ENCODE results near the gene CCDC148. TPM values are rescaled to one million over a fixed set of nuclear protein-coding genes. Genes with fewer than 3 reads are reported as not detected.
A peak's percentile ranks its signal among the peaks of the same experiment; 100 is the strongest.

CCDC148 gene
- total and polyA plus RNA-seq, 10 of the 15 experiments (the other 5 are each of a cell fraction or from before 2014, with no cell fraction given), result 0.07 to 0.30 (median 0.18) TPM; not detected in 7

DNA sequence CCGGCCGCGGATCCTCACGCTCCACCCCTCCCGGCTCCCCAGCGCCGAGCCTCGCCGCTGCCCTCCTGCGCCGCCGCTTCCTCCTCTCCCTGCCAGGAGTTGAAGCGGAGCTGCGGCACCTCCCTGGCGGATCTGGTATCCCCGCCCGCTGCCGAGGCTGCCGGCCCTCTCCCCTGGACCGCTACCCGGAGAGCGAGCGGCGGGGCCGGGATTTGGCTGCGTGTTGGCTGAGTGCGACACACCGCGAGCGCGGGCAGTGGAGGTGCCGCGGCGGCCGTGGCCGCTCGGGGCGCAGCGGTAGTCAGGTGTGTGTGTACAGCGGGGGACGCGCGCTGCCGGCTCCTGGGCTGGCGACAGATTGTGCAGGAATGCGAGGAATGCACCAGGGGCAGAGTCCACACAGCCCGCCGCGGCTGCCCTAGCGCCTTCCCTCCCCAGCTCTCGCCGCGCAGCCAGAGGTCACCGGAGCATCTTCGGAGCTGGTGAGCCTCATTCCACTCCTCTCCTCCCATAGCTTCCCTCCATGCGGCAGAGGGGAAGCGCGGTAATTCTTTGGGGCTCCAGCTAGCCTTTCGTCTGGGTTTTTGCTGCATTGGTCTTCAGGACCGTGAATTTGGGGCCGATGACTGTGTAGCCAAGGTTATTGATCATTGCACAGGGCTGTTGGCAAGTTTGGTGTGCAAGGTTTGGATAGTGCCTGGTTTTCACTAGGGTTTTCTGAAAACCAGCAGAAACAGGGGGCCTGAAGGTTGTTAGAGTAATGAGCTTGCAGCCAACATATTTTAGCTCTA lies 1.5 kb upstream of the CCDC148 start:
- DNase-seq (ENCODE audit: low read depth, low spot score) (no peak), ATAC-seq (peak; percentile 77), FAIRE-seq (no peak)
- intact Hi-C loops (cut with micrococcal nuclease; ENCODE audit: unreplicated experiment) (loop anchor here (2.0 to 5.0 kb wide), 2 partner anchors 267 to 426 kb away; no protein-coding TSS in a partner anchor), in situ Hi-C loops (cut with MboI) (no loop called here)
- H3K27ac ChIP-seq (ENCODE audit: control insufficient read depth, insufficient read depth), result peak overlapping the region; percentile 44; the same call in 1 of the 2 replicates
- H3K4me2 ChIP-seq (ENCODE audit: control insufficient read depth, insufficient read depth), result peak overlapping the region; percentile 98
- TF ChIP-seq, protein P1, sequence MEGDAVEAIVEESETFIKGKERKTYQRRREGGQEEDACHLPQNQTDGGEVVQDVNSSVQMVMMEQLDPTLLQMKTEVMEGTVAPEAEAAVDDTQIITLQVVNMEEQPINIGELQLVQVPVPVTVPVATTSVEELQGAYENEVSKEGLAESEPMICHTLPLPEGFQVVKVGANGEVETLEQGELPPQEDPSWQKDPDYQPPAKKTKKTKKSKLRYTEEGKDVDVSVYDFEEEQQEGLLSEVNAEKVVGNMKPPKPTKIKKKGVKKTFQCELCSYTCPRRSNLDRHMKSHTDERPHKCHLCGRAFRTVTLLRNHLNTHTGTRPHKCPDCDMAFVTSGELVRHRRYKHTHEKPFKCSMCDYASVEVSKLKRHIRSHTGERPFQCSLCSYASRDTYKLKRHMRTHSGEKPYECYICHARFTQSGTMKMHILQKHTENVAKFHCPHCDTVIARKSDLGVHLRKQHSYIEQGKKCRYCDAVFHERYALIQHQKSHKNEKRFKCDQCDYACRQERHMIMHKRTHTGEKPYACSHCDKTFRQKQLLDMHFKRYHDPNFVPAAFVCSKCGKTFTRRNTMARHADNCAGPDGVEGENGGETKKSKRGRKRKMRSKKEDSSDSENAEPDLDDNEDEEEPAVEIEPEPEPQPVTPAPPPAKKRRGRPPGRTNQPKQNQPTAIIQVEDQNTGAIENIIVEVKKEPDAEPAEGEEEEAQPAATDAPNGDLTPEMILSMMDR (IDR thresholded peaks at IDR 0.05 in 2 of 3, conservative IDR thresholded peaks at IDR 0.05 in 1 of 3; ENCODE audit: control insufficient read depth in 2 of 3, extremely low read depth in 1 of 3, insufficient read depth in 1 of 3, low read depth in 3 of 3, low read length in 3 of 3), result peak; percentile 19 to 44 (median 33); a peak in 4 of 6 replicates
- TF ChIP-seq EED (IDR thresholded peaks at IDR 0.05; ENCODE audit: low read depth), result peak; percentile 15; the same call in 1 of the 2 replicates
- 0 out of 2 replicates have a peak, but pooled peaks have one; percentile 10 for TF ChIP-seq ZSCAN29 (IDR thresholded peaks at IDR 0.05)
- TF ChIP-seq IKZF1 (conservative IDR thresholded peaks at IDR 0.05), result peak; percentile 32; the same call in 1 of the 2 replicates
- TF ChIP-seq IKZF2 (IDR thresholded peaks at IDR 0.05), result peak in 1 of 2 experiments; percentile 52; a peak in 2 of 4 replicates
- no peak for TF ChIP-seq ZBED1 (IDR thresholded peaks at IDR 0.05; ENCODE audit: borderline replicate concordance)
- peak; percentile 57 for TF ChIP-seq SMARCA5 (IDR thresholded peaks at IDR 0.05)
- TF ChIP-seq, protein P2, sequence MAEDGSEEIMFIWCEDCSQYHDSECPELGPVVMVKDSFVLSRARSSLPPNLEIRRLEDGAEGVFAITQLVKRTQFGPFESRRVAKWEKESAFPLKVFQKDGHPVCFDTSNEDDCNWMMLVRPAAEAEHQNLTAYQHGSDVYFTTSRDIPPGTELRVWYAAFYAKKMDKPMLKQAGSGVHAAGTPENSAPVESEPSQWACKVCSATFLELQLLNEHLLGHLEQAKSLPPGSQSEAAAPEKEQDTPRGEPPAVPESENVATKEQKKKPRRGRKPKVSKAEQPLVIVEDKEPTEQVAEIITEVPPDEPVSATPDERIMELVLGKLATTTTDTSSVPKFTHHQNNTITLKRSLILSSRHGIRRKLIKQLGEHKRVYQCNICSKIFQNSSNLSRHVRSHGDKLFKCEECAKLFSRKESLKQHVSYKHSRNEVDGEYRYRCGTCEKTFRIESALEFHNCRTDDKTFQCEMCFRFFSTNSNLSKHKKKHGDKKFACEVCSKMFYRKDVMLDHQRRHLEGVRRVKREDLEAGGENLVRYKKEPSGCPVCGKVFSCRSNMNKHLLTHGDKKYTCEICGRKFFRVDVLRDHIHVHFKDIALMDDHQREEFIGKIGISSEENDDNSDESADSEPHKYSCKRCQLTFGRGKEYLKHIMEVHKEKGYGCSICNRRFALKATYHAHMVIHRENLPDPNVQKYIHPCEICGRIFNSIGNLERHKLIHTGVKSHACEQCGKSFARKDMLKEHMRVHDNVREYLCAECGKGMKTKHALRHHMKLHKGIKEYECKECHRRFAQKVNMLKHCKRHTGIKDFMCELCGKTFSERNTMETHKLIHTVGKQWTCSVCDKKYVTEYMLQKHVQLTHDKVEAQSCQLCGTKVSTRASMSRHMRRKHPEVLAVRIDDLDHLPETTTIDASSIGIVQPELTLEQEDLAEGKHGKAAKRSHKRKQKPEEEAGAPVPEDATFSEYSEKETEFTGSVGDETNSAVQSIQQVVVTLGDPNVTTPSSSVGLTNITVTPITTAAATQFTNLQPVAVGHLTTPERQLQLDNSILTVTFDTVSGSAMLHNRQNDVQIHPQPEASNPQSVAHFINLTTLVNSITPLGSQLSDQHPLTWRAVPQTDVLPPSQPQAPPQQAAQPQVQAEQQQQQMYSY (CRISPR knock-in tag; IDR thresholded peaks at IDR 0.05), result no peak
- TF ChIP-seq TCF3 (IDR thresholded peaks at IDR 0.05; ENCODE audit: borderline replicate concordance, insufficient read depth, low read depth, low read length), result no peak
- TF ChIP-seq, protein P3, sequence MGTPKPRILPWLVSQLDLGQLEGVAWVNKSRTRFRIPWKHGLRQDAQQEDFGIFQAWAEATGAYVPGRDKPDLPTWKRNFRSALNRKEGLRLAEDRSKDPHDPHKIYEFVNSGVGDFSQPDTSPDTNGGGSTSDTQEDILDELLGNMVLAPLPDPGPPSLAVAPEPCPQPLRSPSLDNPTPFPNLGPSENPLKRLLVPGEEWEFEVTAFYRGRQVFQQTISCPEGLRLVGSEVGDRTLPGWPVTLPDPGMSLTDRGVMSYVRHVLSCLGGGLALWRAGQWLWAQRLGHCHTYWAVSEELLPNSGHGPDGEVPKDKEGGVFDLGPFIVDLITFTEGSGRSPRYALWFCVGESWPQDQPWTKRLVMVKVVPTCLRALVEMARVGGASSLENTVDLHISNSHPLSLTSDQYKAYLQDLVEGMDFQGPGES (IDR thresholded peaks at IDR 0.05), result no peak
- 0 out of 2 replicates have a peak, but pooled peaks have one; percentile 39 for TF ChIP-seq BACH1 (IDR thresholded peaks at IDR 0.05; ENCODE audit: borderline replicate concordance)
- TF ChIP-seq NR2F1 (conservative IDR thresholded peaks at IDR 0.05), result 0 out of 2 replicates have a peak, but pooled peaks have one; percentile 27
- TF ChIP-seq POLR2A (IDR thresholded peaks at IDR 0.05; ENCODE audit: low read depth, low read length), result no peak; the same call in 1 of the 2 replicates
- TF ChIP-seq CREB1 (IDR thresholded peaks at IDR 0.05; ENCODE audit: low read depth), result no peak
- TF ChIP-seq TAF1 (IDR thresholded peaks at IDR 0.05; ENCODE audit: borderline replicate concordance, low read depth, low read length), result 0 out of 2 replicates have a peak, but pooled peaks have one; percentile 25
- 2% methylated on average over 39 of the region's 61 CpGs for WGBS (ENCODE audit: insufficient coverage, insufficient replicate concordance, low lambda C conversion rate, missing lambda C conversion rate)
- H3K4me3 ChIP-seq, result peak overlapping the region; percentile 78
- peaks cover 22% of the 10 kb centered on the region for H3K79me2 ChIP-seq (ENCODE audit: control insufficient read depth, insufficient read depth, low read length)
- H2AFZ ChIP-seq (ENCODE audit: control insufficient read depth, low read depth, low read length), result peak overlapping the region; percentile 93
- no TSS peak for BruUV-seq (replicated peaks)
- no peaks in the 10 kb centered on the region for H4K20me1 ChIP-seq (ENCODE audit: control insufficient read depth, insufficient read depth)
- H3K9ac ChIP-seq (ENCODE audit: control insufficient read depth, insufficient read depth, low read length), result peak overlapping the region; percentile 72
- SMC1A ChIA-PET (ENCODE audit: uncharacterized antibody, unreplicated experiment), result interaction anchor here (1.3 kb wide), 1 partner anchor 14 kb away, joined by 3 read pairs; no protein-coding TSS in a partner anchor
- CTCF ChIA-PET, result interaction anchor here (1.3 to 1.6 kb wide), 2 partner anchors 288 to 296 kb away, joined by 3 to 6 read pairs; no protein-coding TSS in a partner anchor
- no peaks in the 10 kb centered on the region for H3K36me3 ChIP-seq (ENCODE audit: control insufficient read depth in 2 of 2, insufficient read depth in 2 of 2, low read length in 1 of 2)
- POLR2A ChIA-PET, result no interaction called here
- H3K27me3 ChIP-seq (replicated peaks in 1 of 2; ENCODE audit: control insufficient read depth in 2 of 2, insufficient read depth in 2 of 2, low read length in 1 of 2), result no peaks in the 10 kb centered on the region
- H3K4me1 ChIP-seq (ENCODE audit: control insufficient read depth, insufficient read depth, low read length), result peaks cover 5% of the 10 kb centered on the region; the same call in 1 of the 2 replicates
- no peaks in the 10 kb centered on the region for H3K9me3 ChIP-seq (replicated peaks; ENCODE audit: control insufficient read depth, insufficient read depth, low read length)
- RAD21 ChIA-PET (ENCODE audit: unreplicated experiment), result no interaction called here
